ENCODE data around the gene ARF3.

- TF ChIP-seq NPAS2 (CRISPR knock-in tag; IDR thresholded peaks at IDR 0.05; ENCODE audit: borderline replicate concordance) (no peak), ZNF788 (CRISPR knock-in tag; IDR thresholded peaks at IDR 0.05; ENCODE audit: borderline replicate concordance) (no peak), ZNF776 (CRISPR knock-in tag; IDR thresholded peaks at IDR 0.05) (no peak)
Measured at GRCh38 chr12:48970702-48971334, 13.5 kb upstream of the ARF3 start.

All from HepG2 (cell line).